Left ventricle myocardium inferior (tissue), 1 donor: ENCODE measurements around the gene TRIP12. TPM values are rescaled to one million over a fixed set of nuclear protein-coding genes. Genes with fewer than 3 reads are reported as not detected.
"Not testable (repeated sequence)": the region's sequence is repeated elsewhere in the genome, so short reads cannot be mapped to it uniquely, and the experiment has no call there.

ENCODE experiments used
- DNase-seq: peaks from one replicate; pipeline ENCODE4 v3.0.0-alpha.2; 2020
- H3K27ac ChIP-seq: fragments of 200-600 bp; replicated peaks from 2 replicates; pipeline ENCODE4 v1.8.0; 2021
- H3K27me3 ChIP-seq: fragments of 200-600 bp; 2 replicates; pipeline ENCODE4 v1.8.0; 2021; ENCODE audit warnings: low read depth
- H3K36me3 ChIP-seq: fragments of 200-600 bp; 2 replicates; pipeline ENCODE4 v1.8.0; 2021
- H3K4me1 ChIP-seq: fragments of 200-600 bp; 2 replicates; pipeline ENCODE4 v1.8.0; 2021
- H3K4me3 ChIP-seq: fragments of 200-600 bp; 2 replicates; pipeline ENCODE4 v1.8.0; 2021; ENCODE audit warnings: mild to moderate bottlenecking, moderate library complexity
- H3K9me3 ChIP-seq: fragments of 200-600 bp; replicated peaks from 2 replicates; pipeline ENCODE4 v1.8.0; 2021
- CTCF ChIP-seq: fragments of 200-600 bp; IDR thresholded peaks from 2 replicates; pipeline ENCODE4 v1.8.0; 2021; ENCODE audit warnings: antibody characterized with exemption, mild to moderate bottlenecking, borderline replicate concordance
- intact Hi-C: fragments of 100-400 bp; cut with micrococcal nuclease; formaldehyde crosslinking; loops from one replicate; pipeline ENCODE4 v1.11.0; 2022
- long read RNA-seq: library from polyadenylated mRNA; unstranded; transcript quantifications from one replicate; pipeline ENCODE4 v2.0.0, GENCODE V29; 2021
- total RNA-seq: library from RNA; stranded (reverse); fragmentation: NEBNext Ultra II Directional; extraction: Animal tissue kit (Norgen Biotek cat#: 25700); gene quantifications from one replicate; pipeline ENCODE4 v1.2.1, GENCODE V29; 2021
- donor health status: DM: no; HTN: yes; CAD: no; lungs with severe emphysema.

Gene TRIP12
- total RNA-seq = 194 TPM
- long read RNA-seq, partial matches to known transcripts = 28 of 81 reads
- long read RNA-seq, other reads (novel, unspliced or antisense) = 53 of 81 reads

- no peaks in the 10 kb centered on the region for H3K36me3 ChIP-seq
- TF ChIP-seq CTCF = no peak
- intact Hi-C loops = no loop called here
- H3K4me1 ChIP-seq = peaks cover 60% of the 10 kb centered on the region
- no peaks in the 10 kb centered on the region for H3K9me3 ChIP-seq
- DNase-seq = peak; percentile 94
- peak within 1 kb of the TSS; percentile 83 for H3K4me3 ChIP-seq
- peak within 1 kb of the TSS; percentile 99 for H3K27ac ChIP-seq
- H3K27me3 ChIP-seq = no peaks in the 10 kb centered on the region
Measured at GRCh38 chr2:229921892-229922448, at the start of gene TRIP12. Gene TRIP12, minus strand, starts transcription at chr2:229922009. Its CDS starts 41,930 bp downstream, at chr2:229880079.

- intact Hi-C loops = no loop called here
- TF ChIP-seq CTCF = no peak
Measured at GRCh38 chr2:229971298-229971790, 49.5 kb upstream of the TRIP12 start.

GRCh38 chr2:229970406-229970805 is 48.6 kb upstream of the TRIP12 start:
- peaks cover 9% of the 10 kb centered on the region for H3K4me1 ChIP-seq
- no peaks in the 10 kb centered on the region for H3K9me3 ChIP-seq
- no peak for TF ChIP-seq CTCF
- DNase-seq = no peak
- no peaks in the 10 kb centered on the region for H3K27me3 ChIP-seq
- H3K4me3 ChIP-seq = no peak overlapping the region
- H3K36me3 ChIP-seq = no peaks in the 10 kb centered on the region
- H3K27ac ChIP-seq = no peak overlapping the region
- intact Hi-C loops = no loop called here

More at GRCh38 chr2:229971298-229971790, 49.5 kb upstream of the TRIP12 start:
- Histone ChIP-seq H3K4me1 (peaks cover 9% of the 10 kb centered on the region), H3K4me3 (no peak overlapping the region), H3K9me3 (no peaks in the 10 kb centered on the region), H3K27me3 (no peaks in the 10 kb centered on the region), H3K27ac (no peak overlapping the region), H3K36me3 (no peaks in the 10 kb centered on the region)
- no peak for DNase-seq

GRCh38 chr2:229969921-229970320 is 48.1 kb upstream of the TRIP12 start:
- DNase-seq = no peak
- H3K27ac ChIP-seq = no peak overlapping the region
- no peaks in the 10 kb centered on the region for H3K27me3 ChIP-seq
- H3K4me1 ChIP-seq = peaks cover 9% of the 10 kb centered on the region
- no peak for TF ChIP-seq CTCF
- no peaks in the 10 kb centered on the region for H3K9me3 ChIP-seq
- H3K36me3 ChIP-seq = no peaks in the 10 kb centered on the region
- no peak overlapping the region for H3K4me3 ChIP-seq
- intact Hi-C loops = no loop called here

- H3K27me3 ChIP-seq, H3K36me3 ChIP-seq, H3K4me1 ChIP-seq, intact Hi-C loops, H3K27ac ChIP-seq, H3K9me3 ChIP-seq, H3K4me3 ChIP-seq, DNase-seq: not testable (repeated sequence)
Measured at GRCh38 chr2:229963596-229963995, 41.8 kb upstream of the TRIP12 start.

GRCh38 chr2:229956491-229956890 is 34.7 kb upstream of the TRIP12 start:
- DNase-seq = no peak
- H3K27me3 ChIP-seq = no peaks in the 10 kb centered on the region
- H3K9me3 ChIP-seq = no peaks in the 10 kb centered on the region
- H3K36me3 ChIP-seq = no peaks in the 10 kb centered on the region
- no peak overlapping the region for H3K4me3 ChIP-seq
- no peaks in the 10 kb centered on the region for H3K4me1 ChIP-seq
- H3K27ac ChIP-seq = no peak overlapping the region
- TF ChIP-seq CTCF = no peak
- intact Hi-C loops = no loop called here
